Myocyte (in vitro differentiated cells): Measurements from ENCODE around the gene LUZP1. TPM values are rescaled to one million over a fixed set of nuclear protein-coding genes. Genes with fewer than 3 reads are reported as not detected.
A peak's percentile ranks its signal among the peaks of the same experiment; 100 is the strongest.

Source experiments
- DNase-seq: peaks from one replicate; pipeline ENCODE4 v3.0.0-alpha.2; 2012; ENCODE audit warnings: low read depth
- total RNA-seq: library from RNA; depleted of rRNA; stranded (reverse); fragments of >200 nt; gene quantifications from 2 replicates; pipeline ENCODE4 v1.2.3, GENCODE V29; 2014

The LUZP1 gene
- total RNA-seq, 1 donor from 2014 or later, result 19.1 TPM

DNA sequence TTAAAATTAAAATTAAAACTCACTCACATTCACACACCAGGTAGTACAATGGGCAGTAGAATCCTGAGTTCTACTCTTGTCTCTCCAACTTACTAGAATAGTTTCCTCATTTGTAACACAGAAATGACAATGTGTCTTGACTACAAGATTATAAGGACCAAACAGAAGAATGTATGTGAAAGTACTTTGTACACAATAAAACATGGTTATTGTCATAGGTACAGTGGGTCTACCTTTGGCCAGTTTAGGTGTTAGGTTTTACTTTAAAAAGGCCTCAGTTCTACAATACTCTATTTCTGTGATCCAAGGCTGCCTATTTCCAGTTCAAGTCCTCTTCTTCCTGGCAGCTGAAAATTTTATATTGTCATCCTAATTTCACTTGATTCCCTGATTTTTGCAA, 50.2 kb downstream of the LUZP1 start:
- no peak for DNase-seq

DNA sequence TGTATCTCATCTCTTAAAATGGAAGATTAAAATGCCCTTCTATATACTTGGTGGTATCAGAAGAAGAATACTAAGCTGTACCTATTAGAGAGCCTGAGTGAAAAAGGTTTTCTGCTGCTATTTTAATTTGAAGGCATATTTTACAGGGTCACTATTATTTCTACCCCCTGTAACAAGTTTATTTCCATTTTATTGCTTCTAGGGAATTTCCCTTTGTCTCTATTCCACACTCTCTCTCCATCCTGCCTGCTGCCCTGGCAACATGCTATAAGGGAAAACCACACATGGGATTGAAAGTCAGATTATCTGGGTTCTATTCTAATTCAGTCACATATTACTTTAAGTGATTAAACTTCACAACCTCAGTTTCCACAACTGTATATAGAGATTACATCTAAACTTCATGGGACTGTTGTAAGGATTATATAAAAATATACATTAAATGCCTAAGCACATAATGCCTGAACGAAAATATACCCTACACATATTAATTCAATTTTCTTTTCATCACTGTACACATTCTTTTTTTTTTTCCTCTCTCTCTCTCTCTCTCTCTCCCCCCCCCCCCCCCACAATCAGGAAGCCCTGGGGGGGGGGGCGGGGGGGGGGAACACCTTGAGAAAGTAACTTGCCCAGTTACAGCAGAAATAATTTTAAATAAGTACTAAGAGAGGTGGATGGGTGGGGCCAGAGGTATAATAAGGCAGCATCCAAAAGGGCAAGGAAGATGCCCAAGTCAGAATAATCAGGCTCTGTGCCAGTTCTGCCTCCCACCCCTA, 51.5 kb downstream of the LUZP1 start:
- no peak for DNase-seq

DNA sequence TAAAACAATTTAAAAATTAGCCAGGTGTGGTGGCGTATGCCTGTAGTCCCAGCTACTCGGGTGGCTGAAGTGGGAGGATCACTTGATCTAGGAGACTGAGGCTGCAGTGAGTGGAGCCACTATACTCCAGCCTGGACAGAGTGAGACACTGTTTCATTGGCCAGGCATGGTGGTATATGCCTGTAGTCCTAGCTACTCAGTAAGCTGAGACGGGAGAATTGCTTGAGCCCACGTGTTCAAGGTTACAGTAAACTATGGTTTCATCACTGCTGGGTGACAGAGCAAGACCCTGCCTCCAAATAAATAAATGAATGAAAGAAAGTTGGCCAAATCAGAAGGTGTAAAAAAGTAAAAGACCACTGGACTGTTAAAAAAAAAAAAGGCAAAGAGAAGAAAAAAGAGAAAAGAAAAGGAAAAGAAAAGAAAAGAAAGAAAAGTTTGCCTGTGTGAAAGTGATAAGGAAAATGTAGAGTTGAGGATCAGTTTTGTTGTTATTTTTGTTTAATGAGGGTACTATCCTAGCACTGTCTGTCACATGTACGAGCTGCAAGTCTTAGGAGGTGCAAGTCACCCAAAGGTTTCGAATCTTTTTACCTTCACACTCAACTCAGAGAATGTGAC, 52.3 kb downstream of the LUZP1 start:
- no peak for DNase-seq

- DNase-seq, result no peak
Observed at GRCh38 chr1:23114424-23115079, 54.1 kb downstream of the LUZP1 start.

- DNase-seq, result no peak
Observed at GRCh38 chr1:23111600-23112535, 56.8 kb downstream of the LUZP1 start.

GRCh38 chr1:23110391-23110790, 58.3 kb downstream of the LUZP1 start:
- no peak for DNase-seq

DNA sequence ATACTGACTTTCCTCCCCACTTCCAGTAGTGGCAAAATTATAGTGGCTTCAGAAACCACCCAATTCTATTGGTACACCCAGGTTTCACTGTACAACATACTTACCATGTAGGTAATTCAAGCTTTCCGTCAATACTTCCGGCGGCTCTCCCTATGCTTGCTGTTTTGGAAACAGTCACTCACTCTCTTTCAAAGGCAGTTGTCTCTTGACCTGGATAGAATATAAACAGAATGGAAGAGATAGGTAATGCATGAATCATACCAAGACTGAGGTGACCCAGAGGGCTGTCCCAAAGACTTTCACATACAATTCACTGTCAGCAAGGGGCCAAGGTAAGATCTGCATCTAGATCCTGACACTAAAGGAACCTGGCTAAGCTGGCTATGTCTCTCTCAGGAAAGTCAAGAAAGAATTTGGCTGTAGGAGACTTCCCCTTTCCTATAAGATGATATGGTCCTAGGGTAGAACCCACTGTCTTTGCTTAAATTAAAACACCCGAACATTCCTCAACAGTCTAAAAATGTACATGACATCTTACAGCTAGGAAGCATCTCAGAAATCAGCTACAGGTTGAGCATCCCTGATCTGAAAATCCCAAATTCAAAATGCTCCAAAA, 59.6 kb downstream of the LUZP1 start:
- no peak for DNase-seq

- no peak for DNase-seq
Observed at GRCh38 chr1:23103001-23103889, 65.4 kb downstream of the LUZP1 start.

DNA sequence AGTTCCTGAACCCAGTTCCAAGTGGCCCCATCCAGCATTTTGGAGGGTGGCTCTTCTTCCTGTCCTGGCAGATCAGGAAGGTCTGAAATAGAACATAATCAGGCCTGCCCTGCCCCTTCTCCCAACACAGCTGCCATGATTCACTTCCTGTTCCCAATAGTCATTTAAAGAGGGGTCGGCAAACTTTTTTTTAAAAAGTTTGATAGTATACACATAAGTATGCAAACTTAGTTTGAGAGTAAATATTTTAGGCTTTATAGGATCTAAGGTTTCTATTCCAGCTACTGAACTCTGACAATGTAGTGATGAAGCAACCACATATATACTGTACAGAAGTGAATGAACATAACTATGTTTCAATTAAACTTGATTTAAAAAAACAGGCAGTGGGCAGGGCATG, 66.4 kb downstream of the LUZP1 start:
- DNase-seq, result peak; percentile 60

GRCh38 chr1:23101887-23102286, 66.8 kb downstream of the LUZP1 start:
- no peak for DNase-seq

DNA sequence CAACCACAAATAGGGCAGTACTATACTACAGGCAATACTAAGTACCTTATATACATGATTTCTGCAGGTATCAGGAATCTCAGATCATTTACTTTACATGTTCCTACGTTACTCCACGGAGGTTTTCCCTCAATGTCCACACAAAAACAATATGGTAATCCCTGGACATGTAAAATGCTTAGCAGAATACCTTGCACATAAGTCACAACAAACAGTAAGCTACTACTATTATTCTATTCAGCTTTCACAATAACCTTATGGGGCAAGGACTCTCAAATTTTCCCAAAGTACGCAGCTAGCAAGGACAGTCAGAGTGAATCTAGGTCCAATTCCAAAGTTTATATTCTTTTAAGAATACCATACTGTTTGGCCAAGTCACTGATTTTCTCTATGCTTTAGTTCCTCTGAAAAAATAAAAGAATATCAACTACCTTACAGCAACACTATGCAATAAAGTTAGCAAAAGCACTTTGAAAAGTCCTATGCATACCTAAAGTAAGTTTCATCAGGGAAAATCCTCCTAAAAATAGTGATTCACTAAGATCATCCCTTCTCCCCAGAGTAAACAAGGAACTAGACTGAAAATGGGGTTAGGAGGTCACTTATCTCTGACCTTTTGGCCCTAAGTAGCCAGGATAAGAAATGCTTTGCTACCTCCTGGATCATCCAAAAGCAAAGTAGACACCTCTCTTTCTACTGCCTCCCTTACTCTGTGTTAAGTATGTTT, 67.4 kb downstream of the LUZP1 start:
- no peak for DNase-seq

- DNase-seq, result peak; percentile 94
Observed at GRCh38 chr1:23100074-23100748, 68.4 kb downstream of the LUZP1 start.

DNA sequence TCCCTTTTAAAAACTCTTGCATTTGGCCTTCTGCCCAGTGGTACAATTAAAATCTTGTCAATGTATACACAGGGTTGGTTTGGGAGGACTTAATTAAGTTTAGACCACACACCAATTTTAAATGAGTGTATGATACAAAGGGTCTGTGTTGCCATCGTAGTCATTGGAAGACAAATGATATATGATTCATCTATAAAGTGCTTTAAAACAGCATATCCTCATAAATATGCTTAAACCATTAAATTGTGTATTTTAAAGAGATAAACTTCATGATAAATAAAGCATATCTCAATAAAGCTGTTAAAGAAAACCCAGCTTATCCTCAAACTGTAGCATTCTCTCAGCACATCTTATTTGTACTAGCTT, 69.5 kb downstream of the LUZP1 start:
- no peak for DNase-seq

- DNase-seq, result peak; percentile 83
Observed at GRCh38 chr1:23098463-23099170, 70.0 kb downstream of the LUZP1 start.

- DNase-seq, result no peak
Observed at GRCh38 chr1:23097316-23097715, 71.3 kb downstream of the LUZP1 start.

GRCh38 chr1:23092447-23092846, 76.2 kb downstream of the LUZP1 start:
- no peak for DNase-seq

- DNase-seq, result no peak
Observed at GRCh38 chr1:23091545-23091944, 77.1 kb downstream of the LUZP1 start.

GRCh38 chr1:23090056-23090455, 78.6 kb downstream of the LUZP1 start:
- no peak for DNase-seq
